Hematopoietic multipotent progenitor cell treated with erythropoietin and hydrocortisone succinate and interleukin-3 and kit ligand, for 8 days (in vitro differentiated cells): ENCODE data around the gene DDX27.
A peak's percentile ranks its signal among the peaks of the same experiment; 100 is the strongest.
"Not testable (repeated sequence)": the region's sequence is repeated elsewhere in the genome, so short reads cannot be mapped to it uniquely, and the experiment has no call there.

Experiments used
- DNase-seq: peaks from one replicate; pipeline ENCODE4 v3.0.0-alpha.2; 2015

DDX27 gene

DNA sequence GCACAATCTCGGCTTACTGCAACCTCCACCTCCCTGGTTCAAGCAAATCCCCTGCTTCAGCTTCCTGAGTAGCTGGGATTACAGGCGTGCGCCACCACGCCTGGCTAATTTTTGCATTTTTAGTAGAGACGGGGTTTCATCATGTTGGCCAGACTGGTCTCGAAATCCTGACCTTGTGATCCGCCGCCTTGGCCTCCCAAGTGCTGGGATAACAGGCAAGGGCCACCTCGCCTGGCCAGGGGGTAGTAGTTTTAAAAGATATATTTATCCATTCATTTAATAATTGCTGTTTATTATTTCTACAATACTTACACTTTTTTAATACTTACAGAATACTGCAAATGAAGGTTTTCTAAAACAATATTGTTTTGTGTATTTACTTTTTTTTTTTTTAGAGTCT, 15.5 kb upstream of the DDX27 start:
- no peak for DNase-seq

DNA sequence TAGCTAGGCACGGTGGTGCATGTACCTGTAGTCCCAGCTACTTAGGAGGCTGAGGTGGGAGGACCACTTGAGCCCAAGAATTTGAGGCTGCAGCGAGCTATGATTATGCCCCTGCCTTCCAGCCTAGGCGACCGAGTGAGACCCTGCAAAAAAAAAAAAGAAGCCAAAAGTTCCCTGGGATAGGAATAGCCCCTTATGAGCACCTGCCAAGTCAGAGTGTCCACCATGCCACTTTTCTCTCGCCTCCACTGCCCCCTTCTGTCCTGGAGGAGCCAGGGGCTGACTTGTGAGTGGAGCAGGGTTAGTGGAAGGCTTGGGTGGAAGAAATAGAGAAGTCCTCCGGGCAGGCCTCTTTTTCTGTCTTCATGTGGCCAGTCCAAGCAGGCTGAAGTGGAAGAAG, 12.1 kb upstream of the DDX27 start:
- DNase-seq, result peak; percentile 47

DNA sequence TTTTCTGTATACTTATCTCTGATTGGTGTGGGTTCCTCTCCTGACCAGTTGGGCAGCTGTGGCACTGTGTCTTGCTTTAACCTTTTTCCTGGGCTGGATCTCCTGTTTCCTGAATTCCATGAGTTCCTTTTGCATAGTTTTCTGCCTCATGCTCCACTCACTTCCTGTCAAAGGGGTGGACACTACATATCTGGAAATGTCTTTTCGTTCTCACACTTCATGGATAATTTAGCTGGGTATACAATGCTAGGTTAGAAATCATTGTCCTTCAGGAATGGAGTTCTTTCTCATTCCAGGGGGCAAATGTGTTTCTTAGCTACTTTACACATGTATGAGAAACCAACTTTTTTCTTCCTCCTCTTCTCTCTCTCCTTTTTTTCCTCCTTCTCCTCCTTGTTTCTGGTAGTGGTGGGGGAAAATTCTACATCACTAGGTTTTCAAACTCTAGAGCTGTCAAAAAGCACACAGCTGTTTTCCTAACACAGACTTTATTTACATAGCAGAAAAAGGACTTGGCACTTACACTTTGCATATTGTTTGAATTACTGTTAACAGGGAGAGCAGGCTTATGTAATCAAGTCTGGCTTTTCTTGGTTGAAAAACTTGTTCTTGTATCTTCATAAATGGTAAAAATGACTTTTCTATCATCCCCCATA, 9.0 kb upstream of the DDX27 start:
- DNase-seq, result no peak

DNA sequence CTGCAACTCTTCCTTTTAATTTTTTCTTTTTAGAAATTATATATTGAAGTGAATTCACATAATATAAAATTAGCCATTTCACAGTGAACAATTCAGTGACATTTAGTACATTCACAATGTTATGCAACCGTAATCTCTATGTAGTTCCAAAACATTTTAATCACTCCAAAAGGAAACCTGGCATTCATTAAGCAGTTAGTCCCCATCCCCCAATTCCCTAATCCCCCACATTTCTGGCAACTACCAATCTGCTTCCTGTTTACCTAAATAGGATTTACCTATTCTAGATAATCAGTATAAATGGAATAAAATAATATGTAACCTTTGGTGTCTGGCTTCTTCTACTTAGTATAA, 8.5 kb upstream of the DDX27 start:
- DNase-seq, result no peak

DNA sequence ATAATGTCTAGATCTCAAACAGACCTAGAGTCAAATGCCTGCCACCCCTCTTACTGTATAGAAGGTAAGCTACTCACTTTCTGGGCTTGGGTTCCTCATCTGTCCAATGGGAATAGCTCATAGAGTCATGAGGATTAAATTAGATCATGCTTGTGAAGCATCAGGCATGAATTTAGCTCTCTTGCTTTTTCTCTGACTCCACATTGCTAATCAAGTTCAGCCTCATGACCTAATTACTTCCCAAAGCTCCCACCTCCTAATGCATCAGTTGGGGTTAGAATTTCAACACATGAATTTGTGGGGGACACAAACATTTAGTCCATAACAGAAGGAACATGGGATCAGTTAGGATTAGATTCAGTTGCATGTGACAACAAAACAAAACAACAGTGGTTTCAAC, 4.6 kb upstream of the DDX27 start:
- DNase-seq, result no peak

DNA sequence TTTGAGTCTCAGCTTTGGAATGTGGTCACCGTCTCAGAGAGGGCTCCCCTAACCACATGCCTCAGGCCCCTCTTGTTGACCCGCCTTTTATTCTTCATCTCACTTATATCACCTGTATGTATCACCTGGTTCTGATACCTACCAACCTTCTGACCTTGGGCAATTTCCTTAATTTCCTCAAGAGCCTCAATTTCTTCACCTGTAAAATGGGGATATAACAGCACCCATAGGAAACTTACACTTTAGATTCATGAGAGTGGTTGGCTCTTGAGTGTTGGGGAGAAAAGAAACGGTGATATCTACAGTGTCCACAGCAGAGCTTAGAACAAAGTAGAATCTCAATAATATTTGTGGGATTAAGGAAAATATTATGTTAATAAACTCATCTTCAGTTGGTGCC, 4.0 kb upstream of the DDX27 start:
- no peak for DNase-seq

DNA sequence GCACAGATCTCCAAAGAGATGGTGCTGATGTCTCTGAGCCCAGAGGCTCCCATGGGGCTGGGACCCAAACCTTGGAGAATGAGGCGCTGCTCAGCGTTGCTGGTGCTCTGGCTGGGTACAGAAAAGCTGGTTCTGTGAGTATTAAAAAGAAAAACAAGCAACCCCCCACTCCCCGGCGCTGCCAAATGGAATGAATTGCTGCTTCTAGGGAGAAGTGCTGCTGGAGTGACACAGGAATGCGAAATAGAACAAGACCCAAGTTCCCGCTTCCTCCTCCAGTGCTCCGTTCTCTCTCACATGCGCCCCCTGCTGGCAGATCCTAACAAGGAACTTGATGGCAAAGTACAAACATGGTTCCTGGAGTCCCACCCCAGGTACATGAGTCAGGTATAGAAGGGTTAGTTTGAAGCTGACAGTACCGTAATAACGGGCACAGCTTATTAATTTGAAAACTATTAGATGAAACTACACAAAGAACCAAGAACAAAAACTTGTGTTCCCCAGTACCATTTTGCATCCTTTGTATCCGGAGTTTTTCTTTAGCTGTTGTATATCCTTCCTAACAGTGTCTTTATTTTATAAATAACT, 2.1 kb upstream of the DDX27 start:
- peak; percentile 94 for DNase-seq

DNA sequence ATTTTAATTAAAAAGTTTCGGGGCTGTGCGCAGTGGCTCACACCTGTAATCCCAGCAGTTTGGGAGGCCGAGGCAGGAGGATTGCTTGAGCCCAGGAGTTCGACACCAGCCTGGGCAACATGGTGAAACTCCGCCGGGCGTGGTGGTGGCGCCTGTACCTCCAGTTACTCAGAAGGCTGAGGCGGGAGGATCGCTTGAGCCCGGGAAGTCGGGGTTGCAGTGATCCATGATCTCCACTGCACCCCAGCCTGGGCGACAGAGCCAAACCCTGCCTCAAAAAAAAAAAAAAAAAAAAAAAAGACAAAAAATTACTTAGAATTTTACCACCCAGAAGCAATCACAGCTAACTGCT, 501 bp upstream of the DDX27 start:
- DNase-seq, result not testable (repeated sequence)

DNA sequence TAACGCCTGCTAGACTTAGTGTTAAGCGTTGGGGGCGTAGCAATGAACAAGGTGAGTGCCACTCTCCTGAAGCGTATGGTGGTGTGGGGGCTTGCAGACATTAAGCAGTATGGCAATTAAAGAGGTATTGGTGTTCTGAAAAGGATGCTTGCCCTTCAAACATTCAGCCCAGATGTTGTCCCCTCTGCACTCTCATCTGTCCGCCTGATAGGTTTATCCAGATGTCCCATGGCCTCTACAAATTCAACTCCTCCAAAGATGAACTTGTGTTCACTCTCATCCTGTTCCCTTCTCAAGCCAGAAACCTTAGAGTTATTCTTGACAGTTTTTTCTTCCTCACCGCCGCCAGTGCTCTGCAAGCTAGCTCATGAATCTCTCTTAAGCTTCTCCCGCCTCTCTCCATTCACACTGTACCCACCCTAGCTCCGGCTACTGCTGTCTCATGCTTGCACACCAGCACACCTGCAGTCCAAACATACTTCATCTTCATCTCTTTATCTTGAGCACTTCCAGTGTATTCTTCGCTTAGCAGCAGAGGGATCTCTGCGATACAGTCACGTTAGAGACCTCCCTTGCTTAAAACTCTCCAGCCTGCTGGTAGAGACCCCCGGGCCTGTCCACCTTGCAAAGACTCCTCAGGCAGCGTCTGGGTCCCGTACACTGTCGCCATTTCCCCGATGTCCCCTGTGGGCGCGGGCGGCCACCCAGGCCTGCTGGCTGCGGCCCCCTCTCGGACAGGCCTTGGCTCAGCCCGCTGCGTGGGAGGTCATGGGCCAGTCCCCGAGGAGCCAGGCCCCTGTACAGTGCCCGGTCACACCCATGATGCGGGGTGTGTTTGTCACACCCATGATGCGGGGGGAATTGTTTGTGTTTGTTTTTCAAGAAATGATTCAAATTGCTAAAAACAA, 962 bp downstream of the DDX27 start:
- DNase-seq, result no peak

DNA sequence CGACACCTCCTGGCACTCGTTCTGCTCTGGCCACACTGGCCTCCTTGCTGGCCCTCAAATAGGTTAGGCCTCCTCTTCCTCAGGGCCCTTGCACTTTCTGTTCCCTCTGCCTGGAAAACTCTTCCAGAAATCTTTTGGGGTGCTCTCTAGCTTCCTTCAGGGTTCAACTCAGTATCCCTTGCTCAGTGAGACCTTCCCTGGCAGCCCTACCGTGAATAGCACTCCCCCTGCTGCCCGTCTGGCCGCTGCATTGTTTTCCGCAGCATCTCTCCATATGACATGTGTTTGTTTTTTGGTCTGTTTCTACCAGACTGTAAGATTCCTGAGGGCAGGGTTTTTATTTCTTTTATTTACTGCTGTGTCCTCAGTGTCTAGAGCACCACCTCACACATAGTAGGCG, 6.7 kb downstream of the DDX27 start:
- no peak for DNase-seq

DNA sequence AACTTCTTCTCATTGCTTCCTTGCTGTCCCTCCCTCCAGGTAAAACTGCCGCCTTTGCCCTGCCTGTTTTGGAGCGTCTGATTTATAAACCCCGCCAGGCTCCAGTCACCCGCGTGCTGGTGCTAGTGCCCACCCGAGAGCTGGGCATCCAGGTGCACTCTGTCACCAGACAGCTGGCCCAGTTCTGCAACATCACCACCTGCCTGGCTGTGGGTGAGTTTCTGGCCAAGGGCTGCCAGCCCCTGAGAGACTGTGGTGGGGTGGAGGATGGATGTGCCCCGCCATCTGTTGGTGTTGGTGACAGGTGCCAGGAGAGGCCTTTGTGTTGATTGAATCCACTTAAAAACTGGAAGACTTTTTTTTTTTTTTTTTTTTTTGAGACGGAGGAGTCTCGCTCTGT, 9.5 kb downstream of the DDX27 start:
- no peak for DNase-seq

DNA sequence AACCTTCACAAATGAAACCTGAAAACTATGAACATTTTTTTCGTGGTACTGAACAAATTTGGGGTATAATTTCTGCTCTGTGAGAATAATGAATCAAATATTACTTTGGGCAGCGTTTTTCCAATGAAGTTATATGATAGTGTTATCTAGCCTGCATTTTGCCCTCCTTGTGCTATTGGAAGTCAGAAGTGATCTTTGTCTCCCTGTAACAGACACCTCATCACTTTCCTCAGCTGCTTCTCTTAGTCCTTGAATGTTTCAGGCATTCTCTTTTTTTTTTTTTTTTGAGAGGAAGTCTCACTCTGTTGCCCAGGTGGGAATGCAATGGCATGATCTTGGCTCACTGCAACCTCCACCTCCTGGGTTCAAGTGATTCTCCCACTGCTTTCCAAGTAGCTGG, 10.2 kb downstream of the DDX27 start:
- no peak for DNase-seq

DNA sequence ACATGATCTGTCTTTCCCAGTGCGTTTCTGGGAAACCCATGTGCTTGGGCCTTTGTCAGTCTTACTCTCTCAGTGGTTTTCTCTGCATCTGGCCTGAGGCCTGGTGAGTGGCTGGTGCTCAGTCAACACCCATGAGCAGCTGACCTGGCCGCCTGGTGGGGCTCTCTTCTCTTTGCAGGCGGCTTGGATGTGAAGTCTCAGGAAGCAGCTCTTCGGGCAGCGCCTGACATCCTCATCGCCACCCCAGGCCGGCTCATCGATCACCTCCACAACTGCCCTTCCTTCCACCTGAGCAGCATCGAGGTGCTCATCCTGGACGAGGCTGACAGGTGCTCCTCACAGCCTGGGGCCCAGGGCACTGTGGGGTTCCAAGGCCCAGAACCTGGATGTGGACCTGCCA, 10.8 kb downstream of the DDX27 start:
- DNase-seq, result peak; percentile 43

DNA sequence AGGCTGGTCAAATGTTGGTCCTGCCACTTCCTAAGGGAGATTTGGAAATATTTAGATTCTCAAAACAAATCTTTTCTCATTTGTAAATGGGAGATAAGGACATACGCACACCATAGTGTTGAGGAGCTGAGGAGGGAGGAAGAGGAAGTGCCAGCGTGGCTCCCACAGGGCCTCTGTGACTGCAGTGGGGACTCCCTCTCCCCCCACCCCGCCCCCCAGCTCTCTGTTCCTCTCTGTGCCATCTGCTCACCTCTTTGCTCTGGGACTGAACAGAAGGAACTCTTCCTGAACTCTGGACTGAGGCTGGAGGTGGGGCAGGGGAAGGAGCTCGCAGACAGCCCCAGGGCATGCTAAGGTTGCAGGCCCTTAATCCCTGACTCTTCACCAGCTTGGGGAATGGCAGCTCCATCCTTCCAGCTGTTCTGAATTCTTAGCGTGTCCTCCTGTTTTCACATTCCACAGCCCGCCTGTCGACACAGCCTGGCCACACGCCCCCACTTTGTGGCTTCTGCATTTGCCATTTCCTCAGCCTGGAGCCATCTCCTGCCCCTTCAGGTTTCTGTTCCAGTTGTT, 11.4 kb downstream of the DDX27 start:
- DNase-seq, result peak; percentile 74

DNA sequence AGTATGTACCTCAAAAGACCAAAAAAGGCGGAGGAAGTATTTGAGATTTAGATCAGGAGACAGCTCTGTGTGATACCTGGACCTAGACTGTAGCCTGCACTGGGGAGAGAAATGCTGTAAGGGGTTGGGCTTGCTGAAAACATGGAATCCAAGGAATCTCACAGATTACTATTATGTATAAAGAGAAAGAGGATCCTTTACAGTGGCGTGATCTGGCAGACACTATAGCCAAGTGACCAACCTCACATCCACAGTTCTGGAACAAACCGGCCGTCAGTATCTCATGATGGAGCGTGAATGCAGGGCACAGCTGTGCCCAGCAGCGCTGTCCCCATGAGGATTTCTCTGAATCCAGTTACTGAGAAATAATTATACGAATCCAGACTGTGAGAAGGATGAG, 12.3 kb downstream of the DDX27 start:
- DNase-seq, result no peak

DNA sequence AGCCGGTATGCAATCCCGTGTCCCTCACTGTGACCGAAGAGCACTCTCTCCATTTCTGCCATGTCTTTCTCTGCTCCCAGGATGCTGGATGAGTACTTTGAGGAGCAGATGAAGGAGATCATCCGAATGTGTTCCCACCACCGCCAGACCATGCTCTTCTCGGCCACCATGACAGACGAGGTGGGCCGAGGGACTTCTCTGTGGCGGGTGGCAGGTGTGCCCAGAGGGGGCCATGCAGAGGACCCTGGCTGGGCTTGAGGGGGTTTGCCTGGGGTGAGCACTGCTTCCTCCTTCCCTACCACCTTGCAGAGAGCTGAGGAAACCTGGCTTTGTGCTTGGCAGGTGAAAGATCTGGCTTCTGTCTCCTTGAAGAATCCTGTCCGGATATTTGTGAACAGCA, 14.0 kb downstream of the DDX27 start:
- DNase-seq, result no peak

DNA sequence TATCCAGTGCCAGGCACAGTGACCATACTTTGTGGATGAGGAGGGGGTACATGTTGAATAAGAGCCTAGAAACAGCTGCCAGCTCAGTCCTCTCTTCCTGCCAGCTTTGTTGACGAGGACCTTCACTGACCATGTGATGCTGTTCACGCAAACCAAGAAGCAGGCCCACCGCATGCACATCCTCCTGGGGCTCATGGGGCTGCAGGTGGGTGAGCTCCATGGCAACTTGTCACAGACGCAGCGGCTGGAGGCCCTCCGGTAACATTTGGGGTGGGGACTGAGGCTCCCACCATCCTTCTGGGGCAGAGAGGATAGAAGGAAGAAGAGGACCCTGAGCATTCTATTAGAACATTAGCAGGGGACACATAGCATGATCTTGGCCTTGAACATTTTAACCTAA, 15.6 kb downstream of the DDX27 start:
- DNase-seq, result no peak

DNA sequence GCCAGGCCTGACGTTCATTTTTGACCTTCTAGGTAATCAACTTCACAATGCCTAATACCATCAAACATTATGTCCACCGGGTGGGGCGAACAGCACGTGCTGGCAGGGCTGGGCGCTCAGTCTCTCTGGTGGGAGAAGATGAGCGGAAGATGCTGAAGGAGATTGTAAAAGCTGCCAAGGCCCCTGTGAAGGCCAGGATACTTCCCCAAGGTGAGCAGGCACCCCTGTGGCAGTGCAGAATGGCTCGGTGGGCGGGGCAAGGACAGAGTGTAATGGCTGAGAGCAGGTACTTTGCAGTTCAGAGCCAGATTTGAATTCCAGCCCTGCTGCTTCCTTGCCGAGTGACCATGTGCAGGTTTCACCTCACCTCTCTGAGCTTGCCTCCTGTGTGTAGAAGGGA, 17.1 kb downstream of the DDX27 start:
- no peak for DNase-seq

DNA sequence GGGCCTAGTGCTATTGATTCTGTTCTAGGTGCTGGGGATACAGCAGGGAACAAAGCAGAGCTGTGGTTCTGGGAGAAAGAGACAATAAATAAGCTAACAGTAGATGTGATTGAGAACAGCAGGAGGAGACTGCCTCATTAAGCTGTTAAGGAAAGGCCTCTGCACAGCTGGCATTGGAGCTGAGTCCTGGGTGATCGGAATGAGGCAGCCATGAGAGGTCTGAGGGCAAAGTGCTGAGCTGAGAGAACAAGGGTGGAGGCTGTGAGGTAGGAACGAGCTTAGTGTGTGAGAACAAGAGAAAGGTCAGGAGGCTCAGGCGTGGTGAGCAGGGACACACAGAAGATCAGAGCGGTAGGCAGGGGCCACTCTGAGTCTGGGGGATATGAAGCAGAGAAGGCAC, 18.3 kb downstream of the DDX27 start:
- DNase-seq, result no peak

DNA sequence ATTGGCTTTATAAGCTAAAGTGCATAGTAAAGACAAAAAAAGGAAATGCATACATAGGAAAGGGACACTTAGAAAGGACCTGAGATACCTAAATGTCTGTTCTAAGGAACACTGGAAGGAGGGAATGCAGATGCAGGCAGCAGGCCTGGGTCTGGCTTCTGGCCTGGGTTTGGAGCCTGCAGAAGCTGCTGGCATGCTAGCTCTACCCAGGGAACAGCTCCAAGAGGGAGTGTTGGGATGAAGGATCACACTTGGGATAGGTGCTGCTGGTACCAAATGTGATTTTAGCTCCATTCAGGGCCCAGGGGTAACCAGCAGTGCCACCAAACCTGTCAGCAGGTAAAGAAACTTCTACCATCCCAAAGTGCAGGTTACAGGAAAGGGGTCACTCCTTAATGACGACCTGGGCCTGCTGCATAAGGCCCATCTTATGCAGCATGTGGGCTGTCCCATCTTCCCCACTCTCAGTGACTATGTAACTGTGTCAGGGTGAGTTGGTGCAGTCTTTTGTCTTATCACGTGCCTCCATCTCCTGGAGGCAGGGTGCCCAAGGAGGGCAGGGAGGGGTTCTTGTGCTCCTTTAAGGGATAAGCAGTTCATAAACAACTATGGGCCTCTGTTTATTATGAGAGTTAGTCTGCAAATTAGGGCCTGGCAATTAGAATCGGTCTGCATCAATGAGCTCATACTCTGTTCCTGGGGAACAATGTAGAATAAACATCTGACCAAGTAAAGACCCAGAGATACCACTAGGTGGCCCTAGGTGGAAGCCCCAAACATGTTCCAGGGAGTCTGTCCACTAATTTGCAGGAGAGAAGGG, 26.9 kb downstream of the DDX27 start:
- peak; percentile 67 for DNase-seq

DNA sequence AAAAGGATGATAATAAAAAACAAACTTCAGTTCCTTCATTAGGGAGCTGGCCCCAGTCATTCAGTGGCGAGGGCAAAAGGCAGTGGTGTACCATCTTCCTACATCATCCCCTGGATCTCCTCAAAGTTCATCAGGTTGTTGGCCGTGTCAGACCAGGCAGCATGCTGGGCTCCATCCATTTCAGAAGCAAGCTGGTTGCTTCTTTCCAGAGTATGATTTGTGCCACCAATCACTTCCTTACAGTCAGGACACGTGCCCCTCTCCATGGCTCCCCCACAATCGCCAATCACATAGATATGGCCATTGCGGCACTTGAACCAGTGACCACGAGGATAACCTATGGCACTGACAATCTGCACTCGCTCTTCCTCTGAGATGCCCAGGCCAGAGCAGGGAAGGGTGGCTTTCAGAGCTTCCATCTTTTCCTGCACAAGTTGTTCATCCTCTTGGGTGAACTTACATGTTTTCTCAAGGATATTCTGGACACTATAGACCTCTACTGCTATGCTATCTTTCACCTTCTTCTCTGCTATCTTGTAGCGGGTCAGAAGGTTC, 28.0 kb downstream of the DDX27 start:
- no peak for DNase-seq

DNA sequence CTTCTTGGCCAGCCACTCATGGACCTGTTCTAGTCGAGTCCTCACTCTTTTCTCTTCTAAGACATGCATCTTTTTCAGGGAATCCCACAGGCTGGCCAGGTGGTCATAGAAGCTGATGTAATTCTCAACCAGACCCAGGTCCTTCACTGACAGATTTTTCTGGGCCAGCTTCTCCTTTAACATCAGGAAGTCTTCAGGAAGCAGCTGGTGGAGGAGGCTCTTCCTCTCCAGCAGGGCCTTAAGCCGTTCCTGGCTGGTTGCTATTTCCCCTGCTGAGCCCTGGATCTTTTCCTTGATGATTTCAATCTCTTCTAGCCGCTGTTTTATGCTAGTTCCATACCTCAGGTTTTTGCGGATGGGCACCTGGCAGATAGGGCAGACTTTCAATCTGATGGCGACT, 28.6 kb downstream of the DDX27 start:
- DNase-seq, result no peak

DNA sequence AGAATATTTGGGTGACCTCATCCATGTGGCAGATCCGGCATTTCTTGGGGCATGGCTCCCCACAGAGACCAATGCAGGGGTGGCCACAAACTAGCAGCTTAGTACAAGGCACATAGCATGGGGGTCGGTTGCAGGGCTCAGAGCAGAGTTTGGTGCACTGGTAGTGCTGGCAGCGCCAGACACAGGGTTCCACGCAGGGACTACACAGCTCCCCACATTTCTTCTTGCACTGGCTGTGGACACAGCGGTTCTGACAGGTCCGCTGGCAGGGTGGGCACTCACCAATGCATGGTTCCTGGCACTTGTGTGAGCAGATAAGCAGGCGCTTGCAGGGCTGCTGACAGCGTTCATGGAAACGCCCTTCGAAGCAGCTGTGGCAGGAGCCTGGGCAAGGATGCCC, 29.1 kb downstream of the DDX27 start:
- DNase-seq, result peak; percentile 11
